ENCODE results near the gene DOCK2.

GRCh38 chr5:170108266-170108785 is 471.3 kb downstream of the DOCK2 start:
- TF ChIP-seq CTCF (IDR thresholded peaks at IDR 0.05) (no peak), YY1 (IDR thresholded peaks at IDR 0.05; ENCODE audit: low read depth) (no peak)

Data from SK-N-SH (cell line).